Stimulated activated CD8-positive, alpha-beta memory T cell treated with anti-CD3 and anti-CD28 coated beads, Interleukin-4, amount 100 ng/mL, for 4 hours (primary cell): ENCODE results near the gene MCRS1.

Experiments
- DNase-seq, 2 donors: peaks; one replicate each; pipeline ENCODE4 v3.0.0-alpha.2; 2020; ENCODE audit warnings: low read depth in 2 of 2, low spot score in 1 of 2

MCRS1 gene

GRCh38 chr12:49582850-49583249 is 14.9 kb upstream of the MCRS1 start:
- DNase-seq: no peak

- DNase-seq: no peak
Observed at GRCh38 chr12:49582201-49582600, 14.3 kb upstream of the MCRS1 start.

- no peak for DNase-seq
Observed at GRCh38 chr12:49580572-49581535, 12.9 kb upstream of the MCRS1 start.

GRCh38 chr12:49578471-49579112 is 10.7 kb upstream of the MCRS1 start:
- no peak for DNase-seq

GRCh38 chr12:49577589-49578315 is 9.8 kb upstream of the MCRS1 start:
- DNase-seq: no peak

GRCh38 chr12:49568442-49569162 is 660 bp upstream of the MCRS1 start:
- DNase-seq: no peak

GRCh38 chr12:49567302-49567610 is 686 bp downstream of the MCRS1 start:
- DNase-seq: no peak

GRCh38 chr12:49566361-49566760 is 1.6 kb downstream of the MCRS1 start:
- DNase-seq: no peak

GRCh38 chr12:49565406-49566265 is 2.3 kb downstream of the MCRS1 start:
- DNase-seq: no peak

- no peak for DNase-seq
Observed at GRCh38 chr12:49564686-49565405, 3.1 kb downstream of the MCRS1 start.

- no peak for DNase-seq
Observed at GRCh38 chr12:49563951-49564685, 3.8 kb downstream of the MCRS1 start.

GRCh38 chr12:49562831-49563230 is 5.1 kb downstream of the MCRS1 start:
- no peak for DNase-seq

GRCh38 chr12:49562233-49562632 is 5.7 kb downstream of the MCRS1 start:
- no peak for DNase-seq

- DNase-seq: no peak
Observed at GRCh38 chr12:49560695-49561094, 7.2 kb downstream of the MCRS1 start.

- no peak for DNase-seq
Observed at GRCh38 chr12:49559011-49559675, 8.8 kb downstream of the MCRS1 start.

GRCh38 chr12:49558526-49558925 is 9.4 kb downstream of the MCRS1 start:
- DNase-seq: no peak

- DNase-seq: no peak
Observed at GRCh38 chr12:49557917-49558215, 10.1 kb downstream of the MCRS1 start.

- DNase-seq: no peak
Observed at GRCh38 chr12:49557187-49557916, 10.6 kb downstream of the MCRS1 start.
